ENCODE measurements around the gene ST6GALNAC4.

The ST6GALNAC4 gene

GRCh38 chr9:127916720-127917581 lies at the start of gene ST6GALNAC4:
Gene ST6GALNAC4 (minus strand): TSS chr9:127917041. CDS start chr9:127916419, 622 bp downstream.
- DNase-seq: no peak

DNA sequence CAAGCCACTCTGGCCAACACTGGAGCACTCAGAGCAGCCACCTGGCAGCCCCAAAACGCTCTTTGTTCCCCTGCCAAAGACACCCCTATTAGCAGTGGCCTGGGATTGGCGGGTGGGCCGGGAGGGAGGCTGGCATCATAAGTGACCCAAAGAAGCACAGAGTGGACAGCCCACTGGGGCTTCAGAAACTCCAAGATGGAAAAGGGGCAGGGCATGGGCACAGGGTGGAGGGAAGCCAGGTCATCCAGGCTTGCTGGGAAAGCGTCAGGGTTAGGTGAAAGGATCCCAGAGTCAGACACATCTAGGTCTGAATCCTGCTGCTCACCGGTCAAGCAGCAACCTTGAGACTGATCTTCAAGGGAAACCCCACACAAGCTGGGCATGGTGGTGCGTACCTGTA lies 49.1 kb upstream of the ST6GALNAC4 start:
- no peak for DNase-seq

DNA sequence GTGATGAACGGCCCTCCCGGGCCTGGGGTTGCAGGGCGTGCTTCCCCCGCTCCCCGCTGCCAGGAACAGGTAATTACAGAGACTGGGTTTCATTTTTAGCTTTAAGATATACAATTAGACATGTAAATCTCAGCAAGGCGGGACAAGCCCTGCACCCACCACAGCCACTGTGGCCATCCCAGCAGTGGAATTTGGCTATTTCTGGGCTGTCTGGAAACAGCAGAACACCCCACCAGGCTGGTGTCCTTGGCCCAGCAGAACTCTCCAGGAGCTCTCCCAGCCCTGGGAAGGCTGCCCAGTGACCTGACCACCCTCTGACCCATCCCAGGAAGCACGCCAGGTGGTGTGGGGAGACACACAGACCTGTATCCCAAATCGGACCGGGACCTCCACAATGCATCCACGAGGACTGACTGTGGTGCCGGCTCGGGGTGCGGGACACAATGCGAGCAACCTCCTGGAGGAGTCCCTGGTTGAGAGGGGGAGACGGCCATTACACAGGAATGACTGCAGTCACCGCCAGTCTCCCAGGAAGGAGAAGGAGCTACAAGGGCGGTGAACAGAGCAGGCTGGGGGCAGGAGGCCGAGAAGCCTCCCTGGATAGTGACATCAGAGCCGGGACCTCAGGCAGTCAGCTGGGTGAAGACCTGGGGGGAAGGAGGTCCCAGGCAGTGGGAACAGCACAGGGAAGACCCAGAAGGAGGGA lies 46.7 kb upstream of the ST6GALNAC4 start:
- DNase-seq: no peak

- DNase-seq: no peak
Measured at GRCh38 chr9:127963041-127963358, 46.2 kb upstream of the ST6GALNAC4 start.

- DNase-seq: no peak
Measured at GRCh38 chr9:127962278-127962677, 45.4 kb upstream of the ST6GALNAC4 start.

DNA sequence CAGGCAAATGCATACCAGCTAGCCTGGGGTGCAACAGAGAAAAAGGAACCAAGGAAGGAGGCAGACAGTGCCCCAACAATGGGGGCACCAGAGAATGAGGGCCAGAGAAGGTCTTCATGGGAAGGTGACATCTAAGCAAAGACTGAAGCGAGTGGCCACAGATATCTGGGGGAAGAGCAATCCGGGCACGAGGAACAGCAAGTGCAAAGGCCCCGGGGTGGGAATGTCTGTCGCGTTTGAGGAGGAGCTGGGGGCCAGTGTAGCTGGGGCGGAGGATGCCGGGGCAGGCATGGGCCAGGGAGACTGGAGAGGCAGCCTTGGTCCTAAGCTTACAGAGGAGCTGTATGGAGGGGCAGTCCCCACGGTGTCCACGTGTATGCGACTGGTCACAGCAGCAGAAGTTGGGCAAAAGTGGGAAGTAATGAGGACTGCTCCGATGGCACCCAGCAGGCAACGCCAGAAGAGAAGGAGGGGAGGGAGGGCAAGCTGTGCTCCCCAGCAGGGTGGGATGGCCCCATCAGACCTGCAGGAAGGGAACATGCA lies 44.8 kb upstream of the ST6GALNAC4 start:
- DNase-seq: no peak

DNA sequence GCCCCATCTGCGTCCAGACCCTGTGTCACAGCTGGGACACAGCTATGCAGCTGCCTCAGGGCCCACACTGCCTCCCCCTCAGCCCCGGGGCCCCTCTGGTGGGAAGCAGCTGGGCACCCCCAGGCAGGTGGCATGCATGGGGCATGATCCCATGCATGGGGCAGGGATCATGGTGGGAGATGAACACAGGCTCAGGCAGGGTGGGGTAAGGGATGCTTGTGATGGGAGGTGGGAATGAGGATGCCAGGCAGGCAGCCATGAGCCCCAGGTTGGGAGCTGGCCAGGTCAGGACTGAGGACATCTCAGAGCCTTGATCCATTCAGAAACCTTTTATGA lies 44.3 kb upstream of the ST6GALNAC4 start:
- DNase-seq: no peak

GRCh38 chr9:127960410-127961154 lies 43.7 kb upstream of the ST6GALNAC4 start:
- DNase-seq: no peak

GRCh38 chr9:127959841-127960409 lies 43.1 kb upstream of the ST6GALNAC4 start:
- DNase-seq: no peak

DNA sequence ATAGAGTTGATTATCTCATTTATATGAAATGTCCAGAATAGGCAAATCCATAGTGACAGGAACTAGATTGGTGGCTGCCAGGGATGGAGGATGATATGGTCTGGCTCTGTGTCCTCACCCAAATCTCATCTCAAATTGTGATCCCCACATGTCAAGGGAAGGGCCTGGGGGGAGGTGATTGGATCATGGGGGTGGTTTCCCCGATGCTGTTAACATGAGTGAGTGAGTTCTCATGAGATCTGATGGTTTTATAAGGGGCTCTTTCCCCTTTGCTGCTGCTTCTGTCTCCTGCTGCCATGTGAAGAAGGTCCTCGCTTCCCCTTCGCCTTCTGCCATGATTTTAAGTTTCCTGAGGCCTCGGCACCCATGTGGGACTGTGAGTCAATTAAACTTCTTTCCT lies 42.6 kb upstream of the ST6GALNAC4 start:
- DNase-seq: no peak

DNA sequence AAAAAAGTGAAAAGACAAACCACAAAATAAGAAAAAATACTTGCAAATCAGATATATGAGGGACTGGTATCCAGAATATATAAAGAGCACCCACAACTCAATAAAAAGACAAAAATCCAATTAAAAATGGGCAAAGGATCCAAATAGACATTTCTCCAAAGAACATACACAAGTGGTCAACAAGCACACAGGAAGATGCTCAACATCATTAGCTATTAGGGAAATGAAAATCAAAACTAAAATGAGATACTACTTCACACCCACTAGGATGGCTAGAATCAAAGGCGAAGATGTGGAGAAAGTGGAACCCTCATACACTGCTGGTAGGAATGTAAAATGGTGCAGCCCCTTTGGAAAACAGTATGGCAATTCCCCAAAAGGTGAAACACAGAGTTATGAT lies 41.9 kb upstream of the ST6GALNAC4 start:
- no peak for DNase-seq

- DNase-seq: peak; percentile 92
Measured at GRCh38 chr9:127955294-127956015, 38.6 kb upstream of the ST6GALNAC4 start.

DNA sequence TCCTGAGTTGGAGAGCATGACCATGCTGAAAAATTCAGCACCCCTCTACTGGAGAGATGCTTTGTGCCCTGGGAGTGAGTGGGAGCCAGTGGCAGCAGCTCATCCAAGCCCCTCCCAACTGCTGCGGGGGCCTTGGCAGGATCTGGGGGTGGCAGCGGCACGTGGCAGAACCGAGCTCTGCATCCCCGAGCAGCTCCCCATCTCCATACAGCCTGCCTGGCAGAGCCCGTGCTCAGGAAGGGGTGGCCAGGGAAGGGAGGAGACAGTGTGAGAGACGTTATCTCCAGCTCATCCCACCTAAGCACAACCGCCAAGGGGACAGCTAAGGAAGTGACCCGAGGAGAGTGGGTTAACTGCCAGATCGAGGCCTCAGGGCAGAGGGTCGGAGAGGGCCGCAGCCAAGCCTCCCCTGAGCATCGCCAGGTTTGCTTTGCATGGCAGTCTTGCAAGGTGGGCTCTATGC lies 38.0 kb upstream of the ST6GALNAC4 start:
- no peak for DNase-seq

DNA sequence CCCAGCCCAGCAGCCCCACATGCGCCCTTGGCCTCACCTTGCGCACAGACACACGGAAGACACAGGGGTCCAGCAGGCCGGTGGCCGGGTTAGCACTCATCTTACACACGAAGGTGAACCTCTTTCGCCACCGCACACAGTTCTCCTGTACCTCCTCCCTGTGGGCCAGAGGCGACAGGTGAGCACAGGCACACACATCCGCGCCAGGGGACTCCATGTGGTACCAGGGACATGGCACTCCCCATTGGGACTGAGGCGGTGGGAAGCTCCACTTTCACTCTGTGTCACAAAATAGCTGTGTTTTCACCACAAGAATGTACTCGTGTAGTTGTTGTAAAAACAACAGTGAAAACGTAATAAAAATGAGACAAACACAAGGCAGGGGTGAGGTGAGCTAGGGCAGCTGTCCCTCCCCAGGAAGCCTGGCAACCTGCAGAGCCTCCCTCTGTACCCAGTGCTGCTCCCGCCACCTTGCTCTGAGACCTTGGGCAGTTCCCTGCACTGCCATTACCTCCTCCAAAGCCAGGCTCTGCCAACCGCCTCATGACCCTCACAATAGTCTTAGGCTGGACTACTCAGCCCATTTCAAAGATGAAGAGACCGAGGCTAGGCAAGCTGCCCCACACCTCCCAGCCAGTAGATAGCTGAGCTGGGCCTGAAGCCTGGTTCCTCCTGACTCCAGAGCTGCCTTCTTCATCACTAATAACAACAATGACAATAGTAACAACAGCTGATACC lies 37.1 kb upstream of the ST6GALNAC4 start:
- no peak for DNase-seq

DNA sequence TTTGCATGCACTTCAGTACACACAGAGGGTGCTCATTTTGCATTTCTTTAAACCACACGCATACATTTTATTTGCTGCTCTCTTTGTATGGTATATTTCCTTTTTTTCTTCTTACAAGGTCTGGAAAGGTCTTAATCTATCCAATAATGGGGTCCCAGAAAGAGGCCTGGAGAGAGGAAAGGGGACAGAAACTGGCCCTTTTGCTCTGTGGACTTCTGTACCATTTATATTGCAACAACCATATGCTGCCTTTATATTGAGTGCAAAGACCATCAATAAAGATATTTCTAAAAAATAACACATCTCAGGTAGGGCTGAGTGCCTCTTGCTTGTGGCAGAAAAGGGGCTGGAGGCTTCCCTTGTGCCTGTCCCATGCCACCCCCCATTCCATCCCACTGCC lies 36.3 kb upstream of the ST6GALNAC4 start:
- no peak for DNase-seq

- DNase-seq: no peak
Measured at GRCh38 chr9:127950513-127951289, 33.9 kb upstream of the ST6GALNAC4 start.

- no peak for DNase-seq
Measured at GRCh38 chr9:127949827-127950512, 33.1 kb upstream of the ST6GALNAC4 start.

- no peak for DNase-seq
Measured at GRCh38 chr9:127947841-127948710, 31.2 kb upstream of the ST6GALNAC4 start.

DNA sequence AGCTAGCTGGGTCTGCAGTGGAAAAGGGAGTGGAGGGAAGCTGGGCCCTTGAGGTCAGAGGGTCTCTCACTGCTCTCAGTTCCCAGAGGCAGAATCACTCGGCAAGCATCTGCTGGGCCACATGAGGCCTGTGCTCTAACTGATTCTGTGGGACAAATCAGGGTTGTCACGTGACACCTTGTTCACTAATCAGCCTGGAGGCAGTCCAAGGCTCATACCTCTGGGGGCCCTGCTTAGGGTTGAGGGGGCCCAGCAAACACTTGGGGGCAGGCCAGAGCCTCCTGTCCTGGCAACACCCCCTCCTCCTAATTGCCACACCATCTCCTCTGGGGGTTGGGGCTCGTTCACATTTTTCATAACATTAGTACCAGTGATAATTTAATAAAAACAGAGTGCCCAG lies 29.9 kb upstream of the ST6GALNAC4 start:
- DNase-seq: no peak

Data from NCI-H2081 treated with DMSO at 0.1 percent for 48 hours (cell line).